HG02763 (cell line): Measurements from ENCODE around the gene RMND1.
"Not testable (repeated sequence)": the region's sequence is repeated elsewhere in the genome, so short reads cannot be mapped to it uniquely, and the experiment has no call there.

ENCODE experiments used
- ATAC-seq: cut with Tn5 transposase; IDR thresholded peaks from one replicate; pipeline ENCODE4 v1.9.1; 2021; ENCODE audit warnings: mild to moderate bottlenecking, moderate library complexity; ENCODE audit not compliant: unreplicated experiment

Gene RMND1

GRCh38 chr6:151455751-151456398 is 3.9 kb upstream of the RMND1 start:
- ATAC-seq: not testable (repeated sequence)

- ATAC-seq: no peak
These were observed 963 bp upstream of the RMND1 start for GRCh38 chr6:151452750-151453427.

GRCh38 chr6:151451417-151451949 is 443 bp downstream of the RMND1 start:
- no peak for ATAC-seq

- not testable (repeated sequence) for ATAC-seq
These were observed 998 bp downstream of the RMND1 start for GRCh38 chr6:151450928-151451327.

- ATAC-seq: no peak
These were observed 3.3 kb downstream of the RMND1 start for GRCh38 chr6:151448623-151449022.

- no peak for ATAC-seq
These were observed 4.7 kb downstream of the RMND1 start for GRCh38 chr6:151447237-151447636.

GRCh38 chr6:151445482-151445881 is 6.4 kb downstream of the RMND1 start:
- no peak for ATAC-seq

GRCh38 chr6:151443911-151444621 is 7.9 kb downstream of the RMND1 start:
- ATAC-seq: no peak

- ATAC-seq: no peak
These were observed 8.5 kb downstream of the RMND1 start for GRCh38 chr6:151443454-151443853.

GRCh38 chr6:151442371-151442770 is 9.6 kb downstream of the RMND1 start:
- ATAC-seq: no peak

GRCh38 chr6:151441390-151442166 is 10.3 kb downstream of the RMND1 start:
- ATAC-seq: no peak

- no peak for ATAC-seq
These were observed 11.0 kb downstream of the RMND1 start for GRCh38 chr6:151440930-151441329.

GRCh38 chr6:151440498-151440897 is 11.4 kb downstream of the RMND1 start:
- ATAC-seq: no peak

- ATAC-seq: no peak
These were observed 14.5 kb downstream of the RMND1 start for GRCh38 chr6:151437401-151437800.

GRCh38 chr6:151436802-151437201 is 15.1 kb downstream of the RMND1 start:
- no peak for ATAC-seq

GRCh38 chr6:151436300-151436699 is 15.6 kb downstream of the RMND1 start:
- no peak for ATAC-seq

- no peak for ATAC-seq
These were observed 17.6 kb downstream of the RMND1 start for GRCh38 chr6:151434369-151434768.

- no peak for ATAC-seq
These were observed 19.3 kb downstream of the RMND1 start for GRCh38 chr6:151432651-151433050.

- ATAC-seq: no peak
These were observed 20.6 kb downstream of the RMND1 start for GRCh38 chr6:151431337-151431736.

- ATAC-seq: no peak
These were observed 21.0 kb downstream of the RMND1 start for GRCh38 chr6:151430886-151431285.
